GM12801 (cell line): Measurements from ENCODE around the gene WARS2.

ENCODE experiments used
- CTCF ChIP-seq: IDR thresholded peaks from one replicate; pipeline ENCODE4 v1.5.1; 2011; ENCODE audit warnings: control low read depth; ENCODE audit not compliant: insufficient read length; ENCODE audit errors: extremely low read depth

WARS2 gene

GRCh38 chr1:119040489-119040888 is 100.0 kb downstream of the WARS2 start:
- TF ChIP-seq CTCF = no peak

GRCh38 chr1:119038363-119038762 is 102.1 kb downstream of the WARS2 start:
- no peak for TF ChIP-seq CTCF

GRCh38 chr1:119034359-119034758 is 106.1 kb downstream of the WARS2 start:
- TF ChIP-seq CTCF = no peak

GRCh38 chr1:119032986-119033385 is 107.5 kb downstream of the WARS2 start:
- no peak for TF ChIP-seq CTCF

GRCh38 chr1:119027759-119028158 is 112.7 kb downstream of the WARS2 start:
- no peak for TF ChIP-seq CTCF

GRCh38 chr1:119026956-119027355 is 113.5 kb downstream of the WARS2 start:
- TF ChIP-seq CTCF = no peak

- no peak for TF ChIP-seq CTCF
These were observed 124.9 kb downstream of the WARS2 start for GRCh38 chr1:119015547-119015946.

GRCh38 chr1:119012383-119012782 is 128.1 kb downstream of the WARS2 start:
- TF ChIP-seq CTCF = no peak
